Uterus (tissue), 2 donors: ENCODE measurements around the gene ILF3.

ENCODE experiments used
- CTCF ChIP-seq, 4 experiments: fragments of 200-600 bp in 2 of 4; fragments of 450-650 bp in 2 of 4; sonication (generic) in 2 of 4; IDR thresholded peaks; one replicate each; pipeline ENCODE4 v1.5.1; 2016 to 2019; ENCODE audit warnings: antibody characterized with exemption in 4 of 4, mild to moderate bottlenecking in 2 of 4, moderate library complexity in 1 of 4
- POLR2A ChIP-seq, 2 donors: fragments of 450-650 bp; IDR thresholded peaks; one replicate each; pipeline ENCODE4 v1.6.1; 2016; ENCODE audit warnings: antibody characterized with exemption in 2 of 2, mild to moderate bottlenecking in 1 of 2, moderate library complexity in 1 of 2

- no peak for TF ChIP-seq POLR2A (IDR thresholded peaks at IDR 0.05)
- TF ChIP-seq CTCF (IDR thresholded peaks at IDR 0.05): no peak
Measured at GRCh38 chr19:10736916-10737551, 82.9 kb downstream of the ILF3 start.
